GM23338 (cell line): ENCODE data around the gene SHISA8. TPM values are rescaled to one million over a fixed set of nuclear protein-coding genes. Genes with fewer than 3 reads are reported as not detected.

Experiments used
- ATAC-seq: fragments of 200-7000 bp; cut with Tn5 transposase; 3 replicates; pipeline ENCODE4 v1.9.1; 2020
- DNase-seq: peaks from one replicate; pipeline ENCODE4 v3.0.0-alpha.2; 2015; ENCODE audit warnings: low spot score
- H2AFZ ChIP-seq: fragments of 200-600 bp; sonication (generic); 2 replicates; pipeline ENCODE4 v1.8.0; 2016; ENCODE audit warnings: antibody characterized with exemption, mild to moderate bottlenecking, moderate library complexity
- H3F3A ChIP-seq: fragments of 200-600 bp; sonication (generic); replicated peaks from 2 replicates; pipeline ENCODE4 v1.8.0; 2017; ENCODE audit warnings: antibody characterized with exemption, mixed run types, low read depth
- H3K27ac ChIP-seq: fragments of 200-600 bp; sonication (generic); 2 replicates; pipeline ENCODE4 v1.6.1; 2016; ENCODE audit warnings: low read depth
- H3K27me3 ChIP-seq: fragments of 200-600 bp; sonication (generic); 2 replicates; pipeline ENCODE4 v1.8.0; 2016; ENCODE audit warnings: mild to moderate bottlenecking, mixed run types, moderate library complexity; ENCODE audit not compliant: insufficient read depth
- H3K36me3 ChIP-seq: fragments of 200-600 bp; sonication (generic); 2 replicates; pipeline ENCODE4 v1.8.0; 2016; ENCODE audit warnings: mild to moderate bottlenecking; ENCODE audit not compliant: insufficient read depth
- H3K4me1 ChIP-seq: fragments of 200-600 bp; sonication (generic); 2 replicates; pipeline ENCODE4 v1.8.0; 2016; ENCODE audit warnings: mild to moderate bottlenecking, moderate library complexity; ENCODE audit not compliant: insufficient read depth
- H3K4me2 ChIP-seq: fragments of 200-600 bp; sonication (generic); 2 replicates; pipeline ENCODE4 v1.7.1; 2017; ENCODE audit warnings: mixed run types
- H3K4me3 ChIP-seq: fragments of 200-600 bp; sonication (generic); 2 replicates; pipeline ENCODE4 v1.6.1; 2016; ENCODE audit warnings: mixed run types
- H3K79me2 ChIP-seq: fragments of 200-600 bp; sonication (generic); replicated peaks from 2 replicates; pipeline ENCODE4 v1.8.0; 2017; ENCODE audit warnings: mild to moderate bottlenecking; ENCODE audit not compliant: insufficient read depth
- H3K9me2 ChIP-seq: fragments of 200-600 bp; sonication (generic); 2 replicates; pipeline ENCODE4 v1.8.0; 2017; ENCODE audit not compliant: insufficient read depth
- H4K20me1 ChIP-seq: fragments of 200-600 bp; sonication (generic); replicated peaks from 2 replicates; pipeline ENCODE4 v1.8.0; 2017; ENCODE audit warnings: mild to moderate bottlenecking; ENCODE audit not compliant: insufficient read depth
- H3K27ac Mint-ChIP-seq: 2 replicates; pipeline ENCODE4 v1.8.0; 2020; ENCODE audit warnings: inconsistent platforms, mild to moderate bottlenecking, moderate library complexity, mixed read lengths
- H3K27me3 Mint-ChIP-seq: 3 replicates; pipeline ENCODE4 v1.8.0; 2022; ENCODE audit warnings: low read depth, mild to moderate bottlenecking, moderate library complexity, mixed read lengths, inconsistent platforms; ENCODE audit not compliant: insufficient read depth, poor library complexity
- H3K36me3 Mint-ChIP-seq: 3 replicates; pipeline ENCODE4 v1.8.0; 2021; ENCODE audit warnings: low read depth, mild to moderate bottlenecking, inconsistent platforms, moderate library complexity, mixed read lengths
- H3K4me1 Mint-ChIP-seq: 3 replicates; pipeline ENCODE4 v1.8.0; 2020; ENCODE audit warnings: mild to moderate bottlenecking, inconsistent platforms, mixed read lengths
- H3K4me3 Mint-ChIP-seq: 3 replicates; pipeline ENCODE4 v1.8.0; 2021; ENCODE audit warnings: moderate library complexity, mild to moderate bottlenecking, inconsistent platforms, mixed read lengths
- H3K9me3 Mint-ChIP-seq: 3 replicates; pipeline ENCODE4 v1.8.0; 2020; ENCODE audit warnings: moderate library complexity, mild to moderate bottlenecking, inconsistent platforms, mixed read lengths
- EZH2 ChIP-seq: fragments of 200-600 bp; sonication (generic); IDR thresholded peaks from one replicate; pipeline ENCODE4 v1.8.0; 2017; ENCODE audit warnings: antibody characterized with exemption, mild to moderate bottlenecking, low read depth; ENCODE audit not compliant: unreplicated experiment
- STAT1 ChIP-seq: IDR thresholded peaks from one replicate; pipeline ENCODE4 v1.6.1; 2016; ENCODE audit warnings: antibody characterized with exemption; ENCODE audit not compliant: unreplicated experiment
- ZNF114 ChIP-seq: fragments of 250-450 bp; sonication (Bioruptor Pico); IDR thresholded peaks from 2 replicates; pipeline ENCODE4 v1.5.0; 2020; ENCODE audit warnings: mild to moderate bottlenecking, moderate library complexity
- ZNF331 ChIP-seq: fragments of 250-450 bp; sonication (Bioruptor Pico); IDR thresholded peaks from 2 replicates; pipeline ENCODE4 v1.5.0; 2020; ENCODE audit warnings: low read depth, mild to moderate bottlenecking, moderate library complexity
- polyA plus RNA-seq: library from polyadenylated mRNA; unstranded; fragments of >200 nt; fragmentation: Nextera tagmentation; extraction: Ambion mirVana; gene quantifications from 2 replicates; pipeline ENCODE4 v1.2.1, GENCODE V29; 2016
- total RNA-seq: library from RNA; depleted of rRNA; stranded (reverse); fragments of >200 nt; shearing (Covaris generic); gene quantifications from 2 replicates; pipeline ENCODE4 v1.2.3, GENCODE V29; 2014
- TF ChIP-seq, protein P1 (sequence below): IDR thresholded peaks from one replicate; pipeline ENCODE4 v1.6.1; 2018; ENCODE audit warnings: antibody characterized with exemption; ENCODE audit not compliant: unreplicated experiment
- TF ChIP-seq, protein P2 (sequence below), 2 experiments: fragments of 200-600 bp in 1 of 2; sonication (generic) in 1 of 2; conservative IDR thresholded peaks; 2 replicates each; pipeline versions ENCODE4 v1.5.1 to v1.6.1; 2016 to 2017; ENCODE audit warnings: antibody characterized with exemption in 2 of 2, low read depth in 2 of 2, mild to moderate bottlenecking in 2 of 2, moderate library complexity in 1 of 2

The SHISA8 gene
- total and polyA plus RNA-seq, 2 experiments from 2014 or later = 5.1 TPM; not detected in 1

GRCh38 chr22:41915786-41916493 is 1.1 kb upstream of the SHISA8 start:
- H3K27me3 Mint-ChIP-seq = peaks cover 82% of the 10 kb centered on the region
- Histone ChIP-seq H3K27me3 (peaks cover 96% of the 10 kb centered on the region), H3K4me3 (peak overlapping the region; percentile 64), H3K9me2 (no peaks in the 10 kb centered on the region), H3K79me2 (no peaks in the 10 kb centered on the region), H2AFZ (peak overlapping the region; percentile 69; the same call in 1 of the 2 replicates), H3K4me2 (peak overlapping the region; percentile 84), H3K27ac (no peak overlapping the region), H3F3A (0 out of 2 replicates have a peak, but pooled peaks cover 4% of the 10 kb centered on the region), H3K4me1 (peaks cover 27% of the 10 kb centered on the region; the same call in 1 of the 2 replicates), H4K20me1 (peaks cover 3% of the 10 kb centered on the region), H3K36me3 (no peaks in the 10 kb centered on the region)
- ATAC-seq = no peak
- peak; percentile 84 for TF ChIP-seq EZH2
- TF ChIP-seq, protein P1, sequence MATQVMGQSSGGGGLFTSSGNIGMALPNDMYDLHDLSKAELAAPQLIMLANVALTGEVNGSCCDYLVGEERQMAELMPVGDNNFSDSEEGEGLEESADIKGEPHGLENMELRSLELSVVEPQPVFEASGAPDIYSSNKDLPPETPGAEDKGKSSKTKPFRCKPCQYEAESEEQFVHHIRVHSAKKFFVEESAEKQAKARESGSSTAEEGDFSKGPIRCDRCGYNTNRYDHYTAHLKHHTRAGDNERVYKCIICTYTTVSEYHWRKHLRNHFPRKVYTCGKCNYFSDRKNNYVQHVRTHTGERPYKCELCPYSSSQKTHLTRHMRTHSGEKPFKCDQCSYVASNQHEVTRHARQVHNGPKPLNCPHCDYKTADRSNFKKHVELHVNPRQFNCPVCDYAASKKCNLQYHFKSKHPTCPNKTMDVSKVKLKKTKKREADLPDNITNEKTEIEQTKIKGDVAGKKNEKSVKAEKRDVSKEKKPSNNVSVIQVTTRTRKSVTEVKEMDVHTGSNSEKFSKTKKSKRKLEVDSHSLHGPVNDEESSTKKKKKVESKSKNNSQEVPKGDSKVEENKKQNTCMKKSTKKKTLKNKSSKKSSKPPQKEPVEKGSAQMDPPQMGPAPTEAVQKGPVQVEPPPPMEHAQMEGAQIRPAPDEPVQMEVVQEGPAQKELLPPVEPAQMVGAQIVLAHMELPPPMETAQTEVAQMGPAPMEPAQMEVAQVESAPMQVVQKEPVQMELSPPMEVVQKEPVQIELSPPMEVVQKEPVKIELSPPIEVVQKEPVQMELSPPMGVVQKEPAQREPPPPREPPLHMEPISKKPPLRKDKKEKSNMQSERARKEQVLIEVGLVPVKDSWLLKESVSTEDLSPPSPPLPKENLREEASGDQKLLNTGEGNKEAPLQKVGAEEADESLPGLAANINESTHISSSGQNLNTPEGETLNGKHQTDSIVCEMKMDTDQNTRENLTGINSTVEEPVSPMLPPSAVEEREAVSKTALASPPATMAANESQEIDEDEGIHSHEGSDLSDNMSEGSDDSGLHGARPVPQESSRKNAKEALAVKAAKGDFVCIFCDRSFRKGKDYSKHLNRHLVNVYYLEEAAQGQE = no peak
- peaks cover 6% of the 10 kb centered on the region for H3K9me3 Mint-ChIP-seq
- H3K27ac Mint-ChIP-seq = no peak overlapping the region
- peak overlapping the region; percentile 71 for H3K4me3 Mint-ChIP-seq
- H3K4me1 Mint-ChIP-seq = peaks cover 14% of the 10 kb centered on the region
- DNase-seq = no peak
- H3K36me3 Mint-ChIP-seq = no peaks in the 10 kb centered on the region; the same call in 2 of the 3 replicates

GRCh38 chr22:41914611-41915034 is 251 bp downstream of the SHISA8 start:
- Mint-ChIP-seq H3K36me3 (no peaks in the 10 kb centered on the region; the same call in 2 of the 3 replicates), H3K4me1 (peaks cover 14% of the 10 kb centered on the region), H3K27me3 (peaks cover 83% of the 10 kb centered on the region), H3K4me3 (no peak overlapping the region), H3K27ac (no peak overlapping the region), H3K9me3 (peaks cover 6% of the 10 kb centered on the region)
- Histone ChIP-seq H3K4me3 (peak overlapping the region; percentile 64; the same call in 1 of the 2 replicates), H3K27me3 (peaks cover 100% of the 10 kb centered on the region), H3K27ac (no peak overlapping the region), H3K36me3 (no peaks in the 10 kb centered on the region), H3K9me2 (no peaks in the 10 kb centered on the region), H3K79me2 (no peaks in the 10 kb centered on the region), H3K4me2 (peak overlapping the region; percentile 84), H3F3A (peaks cover under 1% of the 10 kb centered on the region; the same call in 1 of the 2 replicates), H2AFZ (no peak overlapping the region; the same call in 1 of the 2 replicates), H3K4me1 (peaks cover 20% of the 10 kb centered on the region; the same call in 1 of the 2 replicates), H4K20me1 (peaks cover 3% of the 10 kb centered on the region)
- no peak; the same call in 2 of the 3 replicates for ATAC-seq
- no peak for DNase-seq
- TF ChIP-seq, protein P1 = no peak
- no peak for TF ChIP-seq ZNF331 (CRISPR knock-in tag)
- TF ChIP-seq, protein P2, sequence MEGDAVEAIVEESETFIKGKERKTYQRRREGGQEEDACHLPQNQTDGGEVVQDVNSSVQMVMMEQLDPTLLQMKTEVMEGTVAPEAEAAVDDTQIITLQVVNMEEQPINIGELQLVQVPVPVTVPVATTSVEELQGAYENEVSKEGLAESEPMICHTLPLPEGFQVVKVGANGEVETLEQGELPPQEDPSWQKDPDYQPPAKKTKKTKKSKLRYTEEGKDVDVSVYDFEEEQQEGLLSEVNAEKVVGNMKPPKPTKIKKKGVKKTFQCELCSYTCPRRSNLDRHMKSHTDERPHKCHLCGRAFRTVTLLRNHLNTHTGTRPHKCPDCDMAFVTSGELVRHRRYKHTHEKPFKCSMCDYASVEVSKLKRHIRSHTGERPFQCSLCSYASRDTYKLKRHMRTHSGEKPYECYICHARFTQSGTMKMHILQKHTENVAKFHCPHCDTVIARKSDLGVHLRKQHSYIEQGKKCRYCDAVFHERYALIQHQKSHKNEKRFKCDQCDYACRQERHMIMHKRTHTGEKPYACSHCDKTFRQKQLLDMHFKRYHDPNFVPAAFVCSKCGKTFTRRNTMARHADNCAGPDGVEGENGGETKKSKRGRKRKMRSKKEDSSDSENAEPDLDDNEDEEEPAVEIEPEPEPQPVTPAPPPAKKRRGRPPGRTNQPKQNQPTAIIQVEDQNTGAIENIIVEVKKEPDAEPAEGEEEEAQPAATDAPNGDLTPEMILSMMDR (conservative IDR thresholded peaks at IDR 0.05; ENCODE audit: low read depth in 2 of 2) = no peak
- peak; percentile 68 for TF ChIP-seq EZH2
- no peak for TF ChIP-seq ZNF114 (CRISPR knock-in tag)
- no peak for TF ChIP-seq STAT1
